Spinal cord (tissue), 10 donors: ENCODE measurements around the gene GLYATL2. TPM values are rescaled to one million over a fixed set of nuclear protein-coding genes. Genes with fewer than 3 reads are reported as not detected.

Experiments
- DNase-seq, 6 donors: peaks; one replicate each; pipeline versions ENCODE4 v3.0.0 to v3.0.0-alpha.2; 2013 to 2015; ENCODE audit warnings: low spot score in 6 of 6, low read depth in 4 of 6
- H3K27ac ChIP-seq: one replicate; pipeline ENCODE4 v1.5.1; 2013; ENCODE audit warnings: low read depth, low read length, control low read depth
- H3K27me3 ChIP-seq: one replicate; pipeline ENCODE4 v1.6.1; 2013; ENCODE audit warnings: low read length; ENCODE audit not compliant: control insufficient read depth, insufficient read depth
- H3K36me3 ChIP-seq: one replicate; pipeline ENCODE4 v1.6.1; 2013; ENCODE audit warnings: low read length; ENCODE audit not compliant: control insufficient read depth, insufficient read depth
- H3K4me1 ChIP-seq: one replicate; pipeline ENCODE4 v1.6.1; 2013; ENCODE audit warnings: low read length; ENCODE audit not compliant: control insufficient read depth, insufficient read depth
- H3K4me3 ChIP-seq: one replicate; pipeline ENCODE4 v1.5.1; 2013; ENCODE audit warnings: low read depth, low read length, control low read depth
- H3K9me3 ChIP-seq: one replicate; pipeline ENCODE4 v1.6.1; 2013; ENCODE audit warnings: low read length; ENCODE audit not compliant: control insufficient read depth, insufficient read depth
- WGBS: methylation state at CpG from one replicate; pipeline ENCODE4 v1.1.5; 2013; ENCODE audit warnings: missing lambda C conversion rate; ENCODE audit not compliant: insufficient coverage; 5-methylcytosine and 5-hydroxymethylcytosine counted together
- polyA plus RNA-seq, 2 donors: library from polyadenylated mRNA; unstranded; fragments of 120-200 nt; gene quantifications; one replicate each; pipeline ENCODE4 v1.2.1, GENCODE V29; 2013; ENCODE audit not compliant: insufficient read length in 2 of 2
- total RNA-seq, 2 donors: library from RNA; depleted of rRNA in 1 of 2; stranded (reverse); fragments of 120-200 nt in 1 of 2; fragments of >200 nt in 1 of 2; gene quantifications; one replicate each; pipeline versions ENCODE4 v1.2.3 to v1.2.4, GENCODE V29; 2013 to 2014
- donor health status: healthy.

The GLYATL2 gene
- total and polyA plus RNA-seq, 4 donors: 1.9 to 4.9 (median 2.8) TPM

DNA sequence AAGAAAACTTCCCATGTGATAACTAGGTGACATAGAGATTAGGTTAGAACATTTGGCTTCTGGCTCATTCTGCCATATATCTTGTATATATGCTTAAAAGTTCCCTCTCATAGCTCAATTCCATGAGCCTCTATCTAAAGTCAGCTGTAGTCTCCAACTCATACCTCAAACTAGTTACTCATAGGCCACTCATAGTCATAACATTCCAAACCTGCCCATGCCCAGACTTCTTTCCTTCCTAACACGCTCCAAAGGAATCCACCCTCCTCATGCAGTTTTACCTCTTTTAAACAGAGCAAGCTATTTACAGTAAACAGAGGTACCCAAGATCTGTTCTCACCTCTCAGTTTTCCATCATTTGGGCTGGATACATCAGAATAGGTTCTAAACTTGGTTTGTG, 39.4 kb downstream of the GLYATL2 start:
- Histone ChIP-seq H3K36me3 (no peaks in the 10 kb centered on the region), H3K9me3 (no peaks in the 10 kb centered on the region), H3K4me1 (no peaks in the 10 kb centered on the region), H3K4me3 (no peak overlapping the region), H3K27me3 (no peaks in the 10 kb centered on the region), H3K27ac (no peak overlapping the region)
- no peak for DNase-seq
- 86% methylated on average over 1 of the region's 1 CpG for WGBS

DNA sequence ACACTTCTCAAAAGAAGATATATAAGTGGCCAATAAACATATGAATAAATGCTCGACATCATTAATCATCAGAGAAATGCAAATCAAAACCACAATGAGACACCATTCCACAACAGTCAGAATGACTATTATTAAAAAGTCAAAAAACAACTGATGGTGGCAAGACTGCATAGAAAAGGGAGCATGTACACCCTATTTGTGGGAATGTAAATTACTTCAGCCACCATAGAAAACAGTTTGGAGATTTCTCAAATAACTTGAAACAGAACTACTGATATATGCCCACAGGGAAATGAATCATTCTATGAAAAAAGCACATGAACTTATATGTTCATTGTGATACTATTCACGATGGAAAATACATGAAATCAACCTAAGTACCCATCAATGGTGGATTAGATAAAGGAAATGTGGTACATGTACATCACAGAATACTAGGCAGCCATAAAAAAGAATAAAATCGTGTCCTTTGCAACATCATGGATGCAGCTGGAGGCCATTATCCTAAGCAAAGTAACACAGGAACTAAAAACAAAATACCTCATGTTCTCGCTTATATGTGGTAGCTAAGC, 42.4 kb downstream of the GLYATL2 start:
- no CpG with 5 or more reads among the region's 4 CpGs for WGBS
- no peak for DNase-seq
- H3K36me3 ChIP-seq: no peaks in the 10 kb centered on the region
- H3K27ac ChIP-seq: no peak overlapping the region
- no peaks in the 10 kb centered on the region for H3K4me1 ChIP-seq
- H3K27me3 ChIP-seq: no peaks in the 10 kb centered on the region
- no peak overlapping the region for H3K4me3 ChIP-seq
- H3K9me3 ChIP-seq: no peaks in the 10 kb centered on the region

DNA sequence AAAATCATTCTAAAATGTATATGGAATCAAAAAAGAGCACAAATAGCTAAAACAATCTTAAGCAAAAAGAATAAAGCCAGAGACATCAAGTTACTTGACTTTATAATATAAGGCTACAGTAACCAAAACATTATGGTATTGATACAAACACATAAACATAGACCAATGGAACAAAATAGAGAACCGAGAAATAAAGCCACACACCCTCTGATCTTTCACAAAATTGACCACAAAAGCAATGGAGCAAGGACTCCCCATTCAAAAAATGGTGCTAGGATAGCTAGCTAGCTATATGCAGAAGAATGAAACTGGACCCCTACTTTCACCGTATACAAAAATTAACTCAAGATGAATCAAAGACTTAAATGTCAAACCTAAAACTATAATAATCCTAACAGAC, 43.2 kb downstream of the GLYATL2 start:
- DNase-seq: no peak
- no peaks in the 10 kb centered on the region for H3K27me3 ChIP-seq
- H3K4me3 ChIP-seq: no peak overlapping the region
- WGBS: no CpG with 5 or more reads among the region's 2 CpGs
- H3K27ac ChIP-seq: no peak overlapping the region
- no peaks in the 10 kb centered on the region for H3K4me1 ChIP-seq
- H3K9me3 ChIP-seq: no peaks in the 10 kb centered on the region
- H3K36me3 ChIP-seq: no peaks in the 10 kb centered on the region

DNA sequence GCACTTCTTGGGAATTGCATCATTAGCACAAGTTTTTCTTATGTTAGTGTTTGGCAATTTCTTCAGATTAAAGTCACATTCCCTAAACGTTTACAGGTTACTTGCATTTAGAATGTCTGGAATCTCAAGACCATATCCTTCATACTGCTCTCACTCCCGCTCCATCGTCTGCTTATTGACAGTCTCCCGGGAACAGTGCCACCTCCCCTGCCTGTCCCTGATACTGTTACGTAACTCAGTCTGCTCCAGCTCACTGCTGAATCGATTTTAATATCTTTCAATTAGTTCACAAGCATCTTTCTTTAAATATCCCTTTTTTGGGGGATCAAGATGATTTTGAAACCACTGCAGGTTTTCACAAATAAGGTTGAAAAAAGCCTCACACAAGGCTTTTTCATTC, 48.2 kb downstream of the GLYATL2 start:
- 13% methylated on average over 5 of the region's 6 CpGs for WGBS
- no peak overlapping the region for H3K4me3 ChIP-seq

DNA sequence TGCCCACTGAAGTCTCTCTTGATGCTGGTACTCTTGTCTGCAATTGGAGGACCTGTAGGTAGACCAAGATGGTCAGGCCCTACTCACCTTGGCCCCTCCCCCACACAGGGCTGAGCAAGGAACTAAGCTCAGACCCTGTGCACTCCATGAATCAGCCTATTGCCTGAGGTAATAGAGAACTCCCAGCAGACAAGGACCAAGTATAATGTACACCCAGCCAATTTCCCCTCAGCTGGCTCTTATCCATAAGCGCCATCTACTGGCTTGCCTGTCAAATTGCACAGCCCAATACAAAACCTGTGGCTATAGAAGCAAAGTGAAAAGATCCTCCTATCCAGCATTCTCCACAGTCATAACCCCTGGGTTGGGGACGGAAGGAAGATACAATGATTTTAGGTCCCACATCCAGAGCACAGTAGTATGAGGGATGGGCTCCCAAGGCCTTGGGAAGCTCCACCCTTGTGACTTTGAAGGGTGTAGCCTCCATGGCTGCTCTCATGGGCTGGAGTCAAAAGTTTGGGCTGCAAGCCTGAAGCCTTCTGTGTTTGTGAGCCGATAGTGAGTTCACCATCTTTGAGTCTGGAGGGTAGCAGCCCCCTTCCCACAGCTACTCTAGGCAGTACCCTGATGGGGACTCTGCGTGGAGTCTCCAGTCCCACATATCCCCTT, 56.0 kb downstream of the GLYATL2 start:
- Histone ChIP-seq H3K4me3 (no peak overlapping the region), H3K9me3 (no peaks in the 10 kb centered on the region), H3K27ac (no peak overlapping the region), H3K4me1 (no peaks in the 10 kb centered on the region), H3K27me3 (no peaks in the 10 kb centered on the region), H3K36me3 (no peaks in the 10 kb centered on the region)
- 60% methylated on average over 2 of the region's 4 CpGs for WGBS
- DNase-seq: peak in 4 of 6 donors; percentile 4 to 49 (median 27)

More for the DNA sequence above, 48.2 kb downstream of the GLYATL2 start:
- no peaks in the 10 kb centered on the region for H3K27me3 ChIP-seq
- no peaks in the 10 kb centered on the region for H3K36me3 ChIP-seq
- peak in 2 of 6 donors; percentile 5 to 16 for DNase-seq
- no peaks in the 10 kb centered on the region for H3K4me1 ChIP-seq
- H3K27ac ChIP-seq: no peak overlapping the region
- no peaks in the 10 kb centered on the region for H3K9me3 ChIP-seq

DNA sequence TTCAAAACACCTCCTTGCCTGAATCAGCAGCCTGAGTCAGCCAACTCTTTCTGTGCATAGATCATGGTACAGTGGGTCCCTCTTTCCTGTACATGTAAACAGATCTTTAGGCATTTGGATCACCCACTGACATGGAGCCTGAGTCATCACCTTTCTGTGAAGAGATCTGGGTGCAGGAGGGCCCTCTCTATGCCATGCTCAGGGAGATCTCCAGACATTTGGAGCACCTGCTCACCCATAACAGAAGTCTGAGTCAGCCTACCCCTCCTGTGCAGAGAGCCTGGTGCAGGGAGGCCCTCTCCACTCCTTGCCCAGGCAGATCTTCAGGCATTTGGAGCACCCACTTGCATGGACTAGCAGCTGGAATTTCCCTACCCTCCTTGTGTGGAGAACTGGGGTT, 56.6 kb downstream of the GLYATL2 start:
- Histone ChIP-seq H3K36me3 (no peaks in the 10 kb centered on the region), H3K27me3 (no peaks in the 10 kb centered on the region), H3K9me3 (no peaks in the 10 kb centered on the region), H3K4me1 (no peaks in the 10 kb centered on the region), H3K27ac (no peak overlapping the region), H3K4me3 (no peak overlapping the region)
- no peak for DNase-seq

DNA sequence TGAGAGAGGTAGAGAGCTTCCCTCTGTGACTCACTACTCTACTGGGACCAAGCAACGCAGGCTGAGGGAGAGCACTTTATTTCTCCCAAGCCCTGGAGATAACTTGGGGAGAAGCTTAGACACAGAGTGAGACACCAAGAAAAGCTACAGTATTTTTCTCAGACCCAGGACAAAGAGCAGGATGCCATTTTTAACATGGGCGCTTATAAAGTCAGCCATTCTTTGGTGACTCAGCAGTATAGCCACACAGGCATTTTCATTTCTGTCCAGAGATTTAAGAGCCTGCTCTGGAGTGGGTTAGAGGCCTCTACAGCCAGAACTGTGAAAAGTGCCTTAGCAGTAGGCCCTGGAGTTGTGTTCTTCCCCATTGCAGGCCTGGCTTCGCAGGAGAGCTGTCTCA, 57.8 kb downstream of the GLYATL2 start:
- no peak for DNase-seq
- Histone ChIP-seq H3K4me3 (no peak overlapping the region), H3K27me3 (no peaks in the 10 kb centered on the region), H3K4me1 (no peaks in the 10 kb centered on the region), H3K9me3 (no peaks in the 10 kb centered on the region), H3K27ac (no peak overlapping the region), H3K36me3 (no peaks in the 10 kb centered on the region)
- WGBS: 77% methylated on average over 2 of the region's 3 CpGs

DNA sequence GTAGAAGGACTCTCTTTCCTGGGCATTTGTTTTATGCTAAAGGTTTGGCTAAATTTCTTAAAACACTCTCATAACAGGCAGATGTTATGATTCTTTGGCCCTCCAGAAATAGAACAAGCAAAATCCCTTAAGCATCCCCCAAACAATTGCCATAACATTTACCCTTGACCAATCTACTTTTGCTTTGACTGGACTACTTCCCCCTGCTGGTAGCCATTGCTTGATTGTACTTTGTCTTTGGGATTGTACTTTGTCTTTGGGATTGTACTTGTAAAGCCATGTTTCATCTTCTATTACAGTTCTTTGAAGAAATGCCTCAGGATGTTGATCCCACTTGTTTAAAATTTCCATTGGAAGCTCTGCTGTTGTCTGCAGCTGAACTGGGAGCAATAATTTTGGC, 59.5 kb downstream of the GLYATL2 start:
- Histone ChIP-seq H3K27me3 (no peaks in the 10 kb centered on the region), H3K36me3 (no peaks in the 10 kb centered on the region), H3K4me1 (no peaks in the 10 kb centered on the region), H3K27ac (no peak overlapping the region), H3K9me3 (no peaks in the 10 kb centered on the region), H3K4me3 (no peak overlapping the region)
- no peak for DNase-seq
